Measurements from ENCODE around the gene ADD3.

GRCh38 chr10:110057456-110057855 is 49.7 kb downstream of the ADD3 start:
- TF ChIP-seq POLR2A (IDR thresholded peaks at IDR 0.05): no peak
- TF ChIP-seq EP300 (IDR thresholded peaks at IDR 0.05): no peak
- TF ChIP-seq CTCF (IDR thresholded peaks at IDR 0.05): no peak

Data from ovary (tissue), 3 donors.